Hematopoietic multipotent progenitor cell treated with erythropoietin and hydrocortisone succinate and interleukin-3 and kit ligand, for 17 days (in vitro differentiated cells): Measurements from ENCODE around the gene NLRP12.
"Not testable (repeated sequence)": the region's sequence is repeated elsewhere in the genome, so short reads cannot be mapped to it uniquely, and the experiment has no call there.

ENCODE experiments used
- DNase-seq: peaks from one replicate; pipeline ENCODE4 v3.0.0-alpha.2; 2015; ENCODE audit warnings: low spot score

The NLRP12 gene

DNA sequence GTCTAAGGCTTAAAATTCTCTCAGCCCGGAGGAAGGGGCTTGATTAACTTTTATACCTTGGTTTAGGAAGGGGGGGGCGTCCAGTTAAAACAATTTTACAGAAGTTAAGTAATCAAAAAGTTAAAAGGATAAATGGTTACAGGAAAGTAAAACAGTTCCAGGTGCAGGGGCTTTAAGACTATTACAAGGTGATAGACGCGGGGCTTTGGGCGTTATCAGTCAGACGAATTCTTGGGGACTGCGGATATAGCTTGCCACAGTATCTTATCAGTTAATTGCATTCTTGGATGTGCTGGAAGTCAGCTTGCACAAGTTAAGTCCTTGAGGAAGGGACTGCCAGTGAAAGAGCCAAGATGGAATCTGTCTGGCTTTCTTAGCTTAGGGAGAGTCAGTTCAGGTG is 49.6 kb downstream of the NLRP12 start:
- not testable (repeated sequence) for DNase-seq

GRCh38 chr19:53773999-53774398 is 50.1 kb downstream of the NLRP12 start:
- DNase-seq = no peak

DNA sequence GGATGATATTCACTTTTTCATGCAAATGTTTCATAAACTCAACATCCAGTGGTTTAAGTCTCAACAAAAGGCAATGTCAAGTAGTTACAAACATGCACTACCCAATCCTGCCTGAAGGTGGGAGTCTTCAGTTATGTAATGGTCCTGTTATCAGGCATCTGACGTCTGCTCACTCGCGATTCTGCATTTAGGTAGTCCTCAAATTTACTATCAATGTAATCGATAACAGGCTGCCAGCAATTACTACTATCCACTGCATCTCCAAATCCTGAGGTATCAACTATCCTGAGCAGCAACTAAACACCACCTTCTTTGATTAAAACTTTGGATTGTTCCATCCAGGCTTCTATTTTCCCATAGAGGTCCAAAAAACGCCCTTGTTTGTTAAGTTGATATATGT is 51.2 kb downstream of the NLRP12 start:
- peak; percentile 17 for DNase-seq

DNA sequence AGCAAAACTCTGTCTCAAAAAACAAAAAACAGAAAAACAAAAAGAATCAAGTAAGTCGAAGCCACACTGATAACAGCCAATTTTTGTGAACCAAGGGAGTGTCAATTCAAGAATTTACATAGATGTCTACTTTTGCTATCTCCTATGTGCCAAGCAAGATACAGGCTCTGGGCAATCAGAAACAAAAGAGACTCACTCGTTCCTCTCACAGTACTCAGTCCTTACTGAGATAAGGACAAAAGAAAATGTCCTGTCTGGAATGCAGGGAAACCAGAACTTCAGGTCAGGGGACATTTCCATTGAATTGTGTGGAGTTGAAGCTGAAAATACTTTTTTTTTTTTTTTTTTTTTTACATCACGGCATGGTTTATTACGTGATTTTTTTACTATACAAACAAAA is 53.0 kb downstream of the NLRP12 start:
- no peak for DNase-seq

DNA sequence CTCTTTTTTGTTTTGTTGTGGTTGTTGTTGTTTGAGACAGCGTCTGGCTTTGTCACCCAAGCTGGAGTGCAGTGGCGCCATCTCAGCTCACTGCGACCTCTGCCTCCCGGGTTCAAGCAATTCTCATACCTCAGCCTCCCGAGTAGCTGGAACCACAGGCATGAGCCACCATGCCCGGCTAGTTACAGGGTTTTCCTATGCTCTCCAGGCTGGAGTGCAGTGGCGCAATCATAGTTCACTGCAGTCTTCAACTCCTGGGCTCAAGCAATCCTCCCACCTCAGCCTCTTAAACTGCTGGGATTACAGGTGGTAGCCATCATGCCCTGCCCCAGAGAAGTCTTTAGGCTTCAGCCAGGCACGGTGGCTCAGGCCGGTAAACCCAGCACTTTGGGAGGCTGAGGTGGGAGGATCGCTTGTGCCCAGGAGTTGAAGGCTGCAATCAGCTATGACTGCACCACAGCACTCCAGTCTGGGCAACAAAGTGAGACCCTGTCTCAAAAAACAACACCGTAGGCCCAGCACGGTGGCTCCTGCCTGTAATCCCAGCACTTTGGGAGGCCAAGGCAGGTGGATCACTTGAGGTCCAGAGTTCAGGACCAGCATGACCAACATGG is 54.3 kb downstream of the NLRP12 start:
- DNase-seq = not testable (repeated sequence)

GRCh38 chr19:53768401-53768800 is 55.7 kb downstream of the NLRP12 start:
- DNase-seq = no peak

GRCh38 chr19:53758991-53759390 is 65.1 kb downstream of the NLRP12 start:
- not testable (repeated sequence) for DNase-seq
